Right lobe of liver (tissue), 4 donors: ENCODE measurements around the gene WDR93.

Experiments used
- CTCF ChIP-seq, 4 donors: fragments of 200-600 bp in 3 of 4; fragments of 450-650 bp in 1 of 4; IDR thresholded peaks; one replicate each; pipeline versions ENCODE4 v1.5.1 to v1.8.0; 2016 to 2022; ENCODE audit warnings: antibody characterized with exemption in 4 of 4, mild to moderate bottlenecking in 2 of 4
- POLR2A ChIP-seq: fragments of 450-650 bp; IDR thresholded peaks from one replicate; pipeline ENCODE4 v1.6.1; 2017; ENCODE audit warnings: antibody characterized with exemption, mild to moderate bottlenecking
- donor health status: DM: no; HTN: no; CAD: no.
- donor health status: DM: no; HTN: no; CAD: no.
- donor health status: DM: no; HTN: yes; CAD: no.

- TF ChIP-seq POLR2A, result no peak
- TF ChIP-seq CTCF (IDR thresholded peaks at IDR 0.05), result no peak
Measured at GRCh38 chr15:89767411-89767915, 76.9 kb downstream of the WDR93 start.
